ENCODE results near the gene ERC2. TPM values are rescaled to one million over a fixed set of nuclear protein-coding genes. Genes with fewer than 3 reads are reported as not detected.

The ERC2 gene
- total and polyA plus RNA-seq, 2 of the 8 experiments (the other 6 are each of a cell fraction or from before 2014, with no cell fraction given): 16.4 to 22.8 TPM

GRCh38 chr3:56458496-56459103 is 9.7 kb downstream of the ERC2 start:
- H2BK15ac ChIP-seq (ENCODE audit: low read length): no peak overlapping the region
- H4K91ac ChIP-seq (replicated peaks; ENCODE audit: insufficient read length, low read length): no peak overlapping the region
- no peaks in the 10 kb centered on the region for H3K23me2 ChIP-seq (ENCODE audit: low read depth, low read length)
- H3K27me3 ChIP-seq (replicated peaks in 1 of 4; ENCODE audit: control insufficient read depth in 3 of 4, extremely low read depth in 1 of 4, insufficient read depth in 3 of 4, low read length in 3 of 4): no peaks in the 10 kb centered on the region
- H2BK5ac ChIP-seq (ENCODE audit: low read depth, low read length): no peak overlapping the region
- no peak overlapping the region for H2AK5ac ChIP-seq (ENCODE audit: low read depth, low read length)
- H2BK120ac ChIP-seq (replicated peaks; ENCODE audit: low read depth, low read length): no peak overlapping the region
- H3K79me1 ChIP-seq (ENCODE audit: low read depth, low read length): peaks cover 9% of the 10 kb centered on the region; the same call in 1 of the 2 replicates
- no peak overlapping the region for H2BK20ac ChIP-seq (ENCODE audit: low read length)
- H3K56ac ChIP-seq (replicated peaks; ENCODE audit: insufficient read length, low read depth, low read length): no peak overlapping the region
- CTCF ChIA-PET (ENCODE audit: partially characterized antibody): interaction anchor here (0.9 to 8.5 kb wide), 9 partner anchors 9 to 118 kb away, joined by 3 to 81 read pairs (median 4); partner anchors contain the start of gene ERC2
- H4K5ac ChIP-seq (ENCODE audit: insufficient read length, low read depth, low read length): no peak overlapping the region
- H3K27ac ChIP-seq (ENCODE audit: low read depth, low read length): no peak overlapping the region
- H3K79me2 ChIP-seq (ENCODE audit: control insufficient read depth in 1 of 2, insufficient read depth in 2 of 2, low read length in 2 of 2): peaks cover 7 to 38% of the 10 kb centered on the region in 2 experiments; a peak in 1 of 4 replicates
- no peak overlapping the region for H3K4ac ChIP-seq (replicated peaks; ENCODE audit: insufficient read length, low read depth, low read length)
- H2AFZ ChIP-seq (ENCODE audit: low read length): no peak overlapping the region
- peaks cover 4% of the 10 kb centered on the region in 2 experiments for H4K20me1 ChIP-seq (replicated peaks in 1 of 2; ENCODE audit: control insufficient read depth in 1 of 2, insufficient read depth in 2 of 2, low read length in 2 of 2)
- no peak overlapping the region for H2BK12ac ChIP-seq (ENCODE audit: low read depth, low read length)
- no peaks in the 10 kb centered on the region for H3K9me3 ChIP-seq (ENCODE audit: insufficient read depth in 2 of 2, low read depth in 1 of 2, low read length in 1 of 2)
- no peaks in the 10 kb centered on the region for H3K36me3 ChIP-seq (ENCODE audit: control insufficient read depth in 2 of 4, insufficient read depth in 4 of 4, low read length in 3 of 4)
- H3K4me2 ChIP-seq (ENCODE audit: insufficient read depth in 1 of 2, low read depth in 2 of 2, low read length in 2 of 2): 0 out of 4 replicates have a peak overlapping the region, but pooled peaks of 1 of the 2 experiments have one; percentile 10
- no peak for DNase-seq (ENCODE audit: low read depth in 1 of 2, low spot score in 2 of 2)
- no peak overlapping the region for H3K18ac ChIP-seq (ENCODE audit: extremely low read depth, low read length)
- WGBS, 2 experiments (ENCODE audit: extremely low coverage in 1 of 2, insufficient coverage in 1 of 2, insufficient read length in 1 of 2, insufficient replicate concordance in 2 of 2, low coverage in 1 of 2, low lambda C conversion rate in 2 of 2, missing lambda C conversion rate in 1 of 2): 77% methylated on average over 12 of the region's 12 CpGs; no CpG with 5 or more reads in 1 of the 2 experiments
- H3K4me1 ChIP-seq (replicated peaks in 1 of 4; ENCODE audit: control insufficient read depth in 3 of 4, insufficient read depth in 4 of 4, low read length in 3 of 4): peaks cover 0 to 8% (median 2%) of the 10 kb centered on the region in 4 experiments; a peak in 2 of 7 replicates
- no peak overlapping the region for H3K4me3 ChIP-seq (ENCODE audit: extremely low read depth in 1 of 4, insufficient read depth in 2 of 4, low read depth in 3 of 4, low read length in 4 of 4)
- TF ChIP-seq RBBP5 (IDR thresholded peaks at IDR 0.05; ENCODE audit: borderline replicate concordance, low read depth, low read length) (no peak), RFX5 (IDR thresholded peaks at IDR 0.05; ENCODE audit: borderline replicate concordance, low read depth, low read length) (no peak), EGR1 (IDR thresholded peaks at IDR 0.05; ENCODE audit: borderline replicate concordance, low read depth, low read length) (no peak), KDM5A (IDR thresholded peaks at IDR 0.05; ENCODE audit: low read length) (no peak), HDAC6 (IDR thresholded peaks at IDR 0.05; ENCODE audit: low read depth, low read length) (no peak), CBX8 (IDR thresholded peaks at IDR 0.05; ENCODE audit: borderline replicate concordance, low read depth, low read length) (no peak), ASH2L (IDR thresholded peaks at IDR 0.05; ENCODE audit: low read length) (no peak), HDAC2 (IDR thresholded peaks at IDR 0.05; ENCODE audit: borderline replicate concordance in 1 of 2, low read depth in 2 of 2, low read length in 2 of 2) (no peak), CTBP2 (IDR thresholded peaks at IDR 0.05; ENCODE audit: borderline replicate concordance, insufficient read depth, insufficient read length, low read length) (no peak), YY1 (IDR thresholded peaks at IDR 0.05; ENCODE audit: low read depth, low read length) (no peak)
- no peak overlapping the region for H3K14ac ChIP-seq (ENCODE audit: insufficient read length)
- H3K9ac ChIP-seq (replicated peaks in 1 of 4; ENCODE audit: extremely low read depth in 1 of 4, low read depth in 3 of 4, low read length in 3 of 4): no peak overlapping the region
- no peak overlapping the region for H4K8ac ChIP-seq (ENCODE audit: extremely low read depth, insufficient read depth, low read length)
- H3K23ac ChIP-seq (ENCODE audit: insufficient read length): no peak overlapping the region
- no peak for FAIRE-seq
- POLR2A ChIA-PET (ENCODE audit: partially characterized antibody): no interaction called here

All from H1 (cell line).